MCF 10A (cell line): ENCODE results near the gene NTN1. TPM values are rescaled to one million over a fixed set of nuclear protein-coding genes. Genes with fewer than 3 reads are reported as not detected.

Experiments
- BruUV-seq: library from RNA; stranded (reverse); fragments of 400-500 nt; replicated peaks from 2 replicates; lab custom pipeline; 2021; lab: Mats Ljungman, UMichigan
- CTCF ChIA-PET: fragments of 300-600 bp; sonication (Branson Sonifier 250); formaldehyde crosslinking; extraction: SDS; loops from one replicate; lab custom pipeline; 2021; ENCODE audit warnings: antibody characterized with exemption, inconsistent platforms; lab: Yijun Ruan, JAX
- POLR2A ChIA-PET: fragments of 300-600, 350-650 bp; sonication (Branson Sonifier 250); formaldehyde crosslinking; extraction: SDS; loops from one replicate; lab custom pipeline; 2020; ENCODE audit warnings: antibody characterized with exemption, inconsistent platforms; lab: Yijun Ruan, JAX
- DNase-seq: peaks from one replicate; pipeline ENCODE4 v3.0.0-alpha.2; 2018; ENCODE audit not compliant: unreplicated experiment
- H3K27ac Mint-ChIP-seq: one replicate; pipeline ENCODE4 v1.8.0; 2022; ENCODE audit warnings: mild to moderate bottlenecking, low read depth, mixed read lengths; ENCODE audit not compliant: unreplicated experiment
- H3K27me3 Mint-ChIP-seq: one replicate; pipeline ENCODE4 v1.8.0; 2022; ENCODE audit warnings: mixed read lengths; ENCODE audit not compliant: insufficient read depth, unreplicated experiment
- H3K36me3 Mint-ChIP-seq: one replicate; pipeline ENCODE4 v1.8.0; 2022; ENCODE audit warnings: mild to moderate bottlenecking, moderate library complexity, mixed read lengths; ENCODE audit not compliant: insufficient read depth, unreplicated experiment
- H3K4me1 Mint-ChIP-seq: one replicate; pipeline ENCODE4 v1.8.0; 2022; ENCODE audit warnings: mixed read lengths; ENCODE audit not compliant: insufficient read depth, unreplicated experiment
- H3K4me3 Mint-ChIP-seq: one replicate; pipeline ENCODE4 v1.8.0; 2022; ENCODE audit warnings: mild to moderate bottlenecking, moderate library complexity, mixed read lengths; ENCODE audit not compliant: unreplicated experiment
- H3K9me3 Mint-ChIP-seq: one replicate; pipeline ENCODE4 v1.8.0; 2022; ENCODE audit warnings: mixed read lengths; ENCODE audit not compliant: unreplicated experiment
- CTCF ChIP-seq: fragments of 200-600 bp; IDR thresholded peaks from one replicate; pipeline ENCODE4 v1.8.0; 2022; ENCODE audit warnings: antibody characterized with exemption, mild to moderate bottlenecking; ENCODE audit not compliant: unreplicated experiment
- intact Hi-C: fragments of 100-400 bp; cut with micrococcal nuclease; formaldehyde crosslinking; loops from 2 replicates; pipeline ENCODE4 v1.14.1; 2022
- total RNA-seq: library from RNA; stranded (reverse); gene quantifications from 2 replicates; pipeline ENCODE4 v1.2.3, GENCODE V29; 2022

The NTN1 gene
- total RNA-seq, 1 experiment from 2014 or later: 0.23 TPM

DNA sequence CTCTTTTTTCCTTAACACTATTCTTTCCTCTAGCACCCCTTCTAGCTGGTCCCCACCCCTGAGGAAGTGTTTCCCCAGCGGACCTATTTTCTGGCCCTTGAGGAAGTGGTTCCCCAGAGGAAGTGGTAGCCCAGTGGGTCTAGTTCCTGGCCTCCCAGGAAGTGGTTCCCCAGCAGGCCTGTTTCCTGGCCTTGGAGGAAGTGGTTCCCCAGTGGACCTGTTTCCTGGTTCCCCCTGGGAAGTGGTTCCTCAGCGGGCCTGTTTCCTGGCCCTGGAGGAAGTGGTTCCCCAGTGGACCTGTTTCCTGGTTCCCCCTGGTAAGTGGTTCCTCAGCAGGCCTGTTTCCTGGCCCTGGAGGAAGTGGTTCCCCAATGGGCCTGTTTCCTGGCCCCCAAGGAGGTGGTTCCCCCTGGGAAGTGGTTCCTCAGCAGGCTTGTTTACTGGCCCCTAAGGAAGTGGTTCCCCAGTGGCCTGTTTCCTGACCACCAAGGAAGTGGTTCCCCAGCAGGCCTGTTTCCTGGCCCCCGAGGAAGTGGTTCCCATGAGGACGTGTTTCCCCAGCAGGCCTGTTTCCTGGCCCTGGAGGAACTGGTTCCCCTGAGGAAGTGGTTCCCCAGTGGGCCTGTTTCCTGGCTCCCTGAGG lies 58.3 kb downstream of the NTN1 start:
- POLR2A ChIA-PET: no interaction called here
- no peak for DNase-seq
- H3K27me3 Mint-ChIP-seq: no peaks in the 10 kb centered on the region
- peaks cover 7% of the 10 kb centered on the region for H3K9me3 Mint-ChIP-seq
- CTCF ChIA-PET: no interaction called here
- no peak overlapping the region for H3K4me3 Mint-ChIP-seq
- BruUV-seq: no TSS peak
- no peaks in the 10 kb centered on the region for H3K36me3 Mint-ChIP-seq
- intact Hi-C loops: no loop called here
- no peaks in the 10 kb centered on the region for H3K4me1 Mint-ChIP-seq
- no peak for TF ChIP-seq CTCF
- no peak overlapping the region for H3K27ac Mint-ChIP-seq

DNA sequence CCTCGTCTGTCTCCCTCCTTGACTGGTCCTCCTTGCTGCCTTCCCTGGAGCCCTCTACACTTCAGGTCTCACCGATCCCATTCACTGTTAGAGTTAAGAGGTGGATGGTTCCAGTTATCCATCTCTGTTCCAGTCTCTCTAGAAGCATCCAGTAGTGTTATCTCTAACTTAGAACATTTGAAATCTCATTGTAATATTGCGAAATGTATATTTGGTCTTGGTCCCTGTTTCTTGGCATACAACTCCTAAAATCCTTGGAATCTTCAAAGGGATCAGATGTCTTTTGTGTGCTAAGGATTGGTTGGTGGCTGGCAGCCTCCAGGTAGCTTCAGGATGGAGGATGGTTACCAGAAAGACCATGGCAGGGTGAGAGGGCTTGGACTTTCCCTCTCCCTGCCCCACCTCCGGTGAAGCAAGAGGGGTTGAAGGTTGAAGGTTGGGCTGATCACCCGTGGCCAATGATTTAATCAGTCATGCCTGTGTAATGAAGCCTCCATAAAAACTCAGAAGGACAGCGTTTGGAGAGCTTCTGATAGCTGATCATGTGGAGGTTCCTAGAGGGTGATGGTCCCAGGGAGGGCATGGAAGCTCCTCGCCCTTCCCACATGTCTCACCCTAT lies 59.1 kb downstream of the NTN1 start:
- CTCF ChIA-PET: no interaction called here
- no peak for TF ChIP-seq CTCF
- H3K4me3 Mint-ChIP-seq: no peak overlapping the region

GRCh38 chr17:9080983-9081382 lies 59.7 kb downstream of the NTN1 start:
- ChIA-PET POLR2A (no interaction called here), CTCF (no interaction called here)

More for the DNA sequence above, 59.1 kb downstream of the NTN1 start:
- BruUV-seq: no TSS peak
- Mint-ChIP-seq H3K27ac (no peak overlapping the region), H3K36me3 (no peaks in the 10 kb centered on the region), H3K9me3 (peaks cover 7% of the 10 kb centered on the region), H3K4me1 (no peaks in the 10 kb centered on the region), H3K27me3 (no peaks in the 10 kb centered on the region)
- POLR2A ChIA-PET: no interaction called here
- DNase-seq: no peak
- intact Hi-C loops: no loop called here

GRCh38 chr17:9086577-9086976 lies 65.3 kb downstream of the NTN1 start:
- Mint-ChIP-seq H3K27me3 (no peaks in the 10 kb centered on the region), H3K9me3 (no peaks in the 10 kb centered on the region), H3K4me1 (no peaks in the 10 kb centered on the region), H3K4me3 (no peak overlapping the region), H3K27ac (no peak overlapping the region), H3K36me3 (no peaks in the 10 kb centered on the region)
- ChIA-PET POLR2A (no interaction called here), CTCF (no interaction called here)
- intact Hi-C loops: no loop called here
- no peak for TF ChIP-seq CTCF
- DNase-seq: no peak
- no TSS peak for BruUV-seq

More at GRCh38 chr17:9080983-9081382, 59.7 kb downstream of the NTN1 start:
- no peak for DNase-seq
- H3K27ac Mint-ChIP-seq: no peak overlapping the region
- no TSS peak for BruUV-seq
- H3K27me3 Mint-ChIP-seq: no peaks in the 10 kb centered on the region
- H3K4me3 Mint-ChIP-seq: no peak overlapping the region
- no peaks in the 10 kb centered on the region for H3K36me3 Mint-ChIP-seq
- peaks cover 7% of the 10 kb centered on the region for H3K9me3 Mint-ChIP-seq
- TF ChIP-seq CTCF: no peak
- no peaks in the 10 kb centered on the region for H3K4me1 Mint-ChIP-seq
- intact Hi-C loops: no loop called here
